AG09309 (cell line): ENCODE measurements around the gene BMPR1A.

ENCODE experiments used
- DNase-seq: peaks from one replicate; pipeline ENCODE4 v3.0.0-alpha.2; 2010; ENCODE audit warnings: low read depth
- H3K4me3 ChIP-seq: 2 replicates; pipeline ENCODE4 v1.5.1; 2011; ENCODE audit warnings: mild to moderate bottlenecking, low read depth, low read length, moderate library complexity; ENCODE audit not compliant: control insufficient read depth
- CTCF ChIP-seq: IDR thresholded peaks from 2 replicates; pipeline ENCODE4 v1.5.1; 2011; ENCODE audit warnings: mild to moderate bottlenecking, low read depth, low read length, inconsistent platforms; ENCODE audit not compliant: insufficient read depth, control insufficient read depth; ENCODE audit errors: missing control alignments

Gene BMPR1A

GRCh38 chr10:86856156-86856555 lies 99.7 kb downstream of the BMPR1A start:
- no peak overlapping the region for H3K4me3 ChIP-seq

GRCh38 chr10:86857128-86857721 lies 100.8 kb downstream of the BMPR1A start:
- no peak overlapping the region for H3K4me3 ChIP-seq
- no peak for TF ChIP-seq CTCF
- DNase-seq = no peak

More at GRCh38 chr10:86856156-86856555, 99.7 kb downstream of the BMPR1A start:
- DNase-seq = no peak
- TF ChIP-seq CTCF = no peak

- no peak for TF ChIP-seq CTCF
- no peak for DNase-seq
- no peak overlapping the region for H3K4me3 ChIP-seq
These were observed 101.6 kb downstream of the BMPR1A start for GRCh38 chr10:86858011-86858410.

GRCh38 chr10:86861351-86861750 lies 104.9 kb downstream of the BMPR1A start:
- DNase-seq = no peak
- no peak for TF ChIP-seq CTCF
- no peak overlapping the region for H3K4me3 ChIP-seq

GRCh38 chr10:86862373-86862772 lies 106.0 kb downstream of the BMPR1A start:
- no peak for TF ChIP-seq CTCF
- no peak for DNase-seq
- no peak overlapping the region for H3K4me3 ChIP-seq

- no peak for DNase-seq
- H3K4me3 ChIP-seq = no peak overlapping the region
- no peak for TF ChIP-seq CTCF
These were observed 106.5 kb downstream of the BMPR1A start for GRCh38 chr10:86862786-86863483.
